ENCODE results near the gene FXR1. TPM values are rescaled to one million over a fixed set of nuclear protein-coding genes. Genes with fewer than 3 reads are reported as not detected.

Gene FXR1
- total RNA-seq, 1 experiment from 2014 or later: 343 TPM

DNA sequence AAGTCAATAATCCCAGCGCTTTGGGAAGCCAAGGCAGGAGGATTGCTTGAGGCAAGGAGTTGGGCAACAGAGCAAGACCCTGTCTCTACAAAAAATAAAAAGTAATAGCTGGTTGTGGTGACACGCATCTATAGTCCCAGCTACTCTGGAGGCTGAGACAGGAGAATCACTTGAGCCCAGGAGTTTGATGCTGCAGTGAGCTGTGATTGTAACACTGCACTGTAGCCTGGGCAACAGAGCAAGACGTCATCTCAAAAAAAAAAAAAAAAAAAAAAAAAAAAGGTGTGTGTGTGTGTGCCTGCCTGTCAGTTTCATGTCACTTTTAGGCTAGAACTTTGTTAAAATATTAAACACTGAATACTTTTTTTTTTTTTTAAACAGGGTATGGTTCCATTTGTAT is 48.6 kb downstream of the FXR1 start:
- no peak overlapping the region for H3K4me3 Mint-ChIP-seq (ENCODE audit: low read depth, unreplicated experiment)
- H3K4me1 Mint-ChIP-seq (ENCODE audit: low read depth, unreplicated experiment): no peaks in the 10 kb centered on the region
- TF ChIP-seq, protein P1, sequence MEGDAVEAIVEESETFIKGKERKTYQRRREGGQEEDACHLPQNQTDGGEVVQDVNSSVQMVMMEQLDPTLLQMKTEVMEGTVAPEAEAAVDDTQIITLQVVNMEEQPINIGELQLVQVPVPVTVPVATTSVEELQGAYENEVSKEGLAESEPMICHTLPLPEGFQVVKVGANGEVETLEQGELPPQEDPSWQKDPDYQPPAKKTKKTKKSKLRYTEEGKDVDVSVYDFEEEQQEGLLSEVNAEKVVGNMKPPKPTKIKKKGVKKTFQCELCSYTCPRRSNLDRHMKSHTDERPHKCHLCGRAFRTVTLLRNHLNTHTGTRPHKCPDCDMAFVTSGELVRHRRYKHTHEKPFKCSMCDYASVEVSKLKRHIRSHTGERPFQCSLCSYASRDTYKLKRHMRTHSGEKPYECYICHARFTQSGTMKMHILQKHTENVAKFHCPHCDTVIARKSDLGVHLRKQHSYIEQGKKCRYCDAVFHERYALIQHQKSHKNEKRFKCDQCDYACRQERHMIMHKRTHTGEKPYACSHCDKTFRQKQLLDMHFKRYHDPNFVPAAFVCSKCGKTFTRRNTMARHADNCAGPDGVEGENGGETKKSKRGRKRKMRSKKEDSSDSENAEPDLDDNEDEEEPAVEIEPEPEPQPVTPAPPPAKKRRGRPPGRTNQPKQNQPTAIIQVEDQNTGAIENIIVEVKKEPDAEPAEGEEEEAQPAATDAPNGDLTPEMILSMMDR (IDR thresholded peaks at IDR 0.05; ENCODE audit: unreplicated experiment): no peak
- no peak for DNase-seq
- H3K36me3 Mint-ChIP-seq (ENCODE audit: insufficient read depth, unreplicated experiment): peaks cover 72% of the 10 kb centered on the region
- BruUV-seq (replicated peaks): no TSS peak
- no peak overlapping the region for H3K27ac Mint-ChIP-seq (ENCODE audit: unreplicated experiment)
- H3K27me3 Mint-ChIP-seq (ENCODE audit: unreplicated experiment): no peaks in the 10 kb centered on the region
- intact Hi-C loops (cut with micrococcal nuclease; ENCODE audit: unreplicated experiment): no loop called here
- CTCF ChIA-PET: interaction anchor here (0.6 to 0.9 kb wide), 2 partner anchors 16 to 38 kb away, joined by 3 to 4 read pairs; no protein-coding TSS in a partner anchor
- H3K9me3 Mint-ChIP-seq (ENCODE audit: low read depth, unreplicated experiment): no peaks in the 10 kb centered on the region

DNA sequence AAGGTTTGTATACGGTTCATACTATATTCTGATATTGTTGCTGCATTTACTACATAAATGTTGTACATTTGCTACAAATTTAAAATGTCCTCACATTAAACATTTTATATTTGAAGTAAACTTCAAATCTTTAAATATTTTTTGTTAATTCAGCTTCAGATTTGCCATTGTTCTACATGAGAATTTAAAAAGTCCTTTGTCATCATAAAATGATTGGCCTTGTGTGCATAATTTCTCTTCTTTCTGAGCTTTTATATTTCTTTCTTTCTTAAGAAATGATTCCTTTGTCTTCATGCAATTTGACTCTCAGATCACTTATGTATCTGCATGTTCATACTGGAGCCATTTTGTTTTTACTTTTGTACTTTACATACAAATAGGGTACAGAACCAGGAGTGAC is 49.1 kb downstream of the FXR1 start:
- H3K27me3 Mint-ChIP-seq (ENCODE audit: unreplicated experiment): no peaks in the 10 kb centered on the region

DNA sequence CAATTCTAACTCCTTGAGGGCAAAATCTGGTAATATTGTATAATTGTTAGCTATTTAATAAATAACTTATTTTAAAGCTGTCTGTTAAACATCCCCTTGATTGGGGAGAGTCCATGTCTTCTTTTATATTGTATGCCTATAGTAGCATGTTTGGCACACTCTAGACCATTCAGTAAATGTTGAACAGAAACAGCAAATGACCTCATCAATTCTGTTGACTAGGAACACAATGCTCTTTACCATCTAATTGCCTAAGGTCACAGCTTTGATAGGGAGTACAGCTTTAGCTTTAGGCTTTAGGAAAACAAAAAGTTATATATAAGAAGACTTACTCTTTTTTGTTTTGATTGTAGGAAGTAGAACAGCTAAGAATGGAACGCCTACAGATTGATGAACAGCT is 50.1 kb downstream of the FXR1 start:
- Mint-ChIP-seq H3K27ac (ENCODE audit: unreplicated experiment) (no peak overlapping the region), H3K4me1 (ENCODE audit: low read depth, unreplicated experiment) (no peaks in the 10 kb centered on the region), H3K36me3 (ENCODE audit: insufficient read depth, unreplicated experiment) (peaks cover 72% of the 10 kb centered on the region), H3K4me3 (ENCODE audit: low read depth, unreplicated experiment) (no peak overlapping the region), H3K27me3 (ENCODE audit: unreplicated experiment) (no peaks in the 10 kb centered on the region), H3K9me3 (ENCODE audit: low read depth, unreplicated experiment) (no peaks in the 10 kb centered on the region)
- DNase-seq: no peak
- TF ChIP-seq, protein P1 (IDR thresholded peaks at IDR 0.05; ENCODE audit: unreplicated experiment): no peak
- intact Hi-C loops (cut with micrococcal nuclease; ENCODE audit: unreplicated experiment): no loop called here
- CTCF ChIA-PET: no interaction called here
- BruUV-seq (replicated peaks): no TSS peak

More for the DNA sequence above, 49.1 kb downstream of the FXR1 start:
- Mint-ChIP-seq H3K4me1 (ENCODE audit: low read depth, unreplicated experiment) (no peaks in the 10 kb centered on the region), H3K4me3 (ENCODE audit: low read depth, unreplicated experiment) (no peak overlapping the region), H3K9me3 (ENCODE audit: low read depth, unreplicated experiment) (no peaks in the 10 kb centered on the region), H3K36me3 (ENCODE audit: insufficient read depth, unreplicated experiment) (peaks cover 72% of the 10 kb centered on the region), H3K27ac (ENCODE audit: unreplicated experiment) (no peak overlapping the region)
- DNase-seq: no peak
- TF ChIP-seq, protein P1 (IDR thresholded peaks at IDR 0.05; ENCODE audit: unreplicated experiment): no peak
- no TSS peak for BruUV-seq (replicated peaks)
- intact Hi-C loops (cut with micrococcal nuclease; ENCODE audit: unreplicated experiment): no loop called here
- CTCF ChIA-PET: interaction anchor here (0.9 kb wide), 1 partner anchor 15 kb away, joined by 4 read pairs; no protein-coding TSS in a partner anchor

DNA sequence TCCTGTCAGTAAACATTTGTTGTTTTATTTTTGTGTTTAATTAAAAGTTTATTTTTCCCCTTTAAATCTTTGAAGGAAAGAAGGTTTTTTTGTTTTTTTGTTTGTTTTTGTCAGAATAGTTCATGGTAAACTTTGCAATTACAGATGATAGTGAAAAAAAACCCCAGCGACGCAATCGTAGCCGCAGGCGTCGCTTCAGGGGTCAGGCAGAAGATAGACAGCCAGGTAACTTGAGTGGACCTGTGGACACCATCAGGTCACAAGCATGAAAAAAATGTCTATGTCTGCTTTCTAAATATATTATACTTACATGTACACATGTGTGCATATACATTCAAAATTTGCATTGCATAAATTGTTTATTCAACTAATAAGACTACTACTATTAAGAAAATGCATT is 58.5 kb downstream of the FXR1 start:
- Mint-ChIP-seq H3K36me3 (ENCODE audit: insufficient read depth, unreplicated experiment) (peaks cover 73% of the 10 kb centered on the region), H3K4me3 (ENCODE audit: low read depth, unreplicated experiment) (no peak overlapping the region), H3K4me1 (ENCODE audit: low read depth, unreplicated experiment) (no peaks in the 10 kb centered on the region), H3K27me3 (ENCODE audit: unreplicated experiment) (no peaks in the 10 kb centered on the region), H3K9me3 (ENCODE audit: low read depth, unreplicated experiment) (no peaks in the 10 kb centered on the region), H3K27ac (ENCODE audit: unreplicated experiment) (no peak overlapping the region)
- DNase-seq: no peak
- TF ChIP-seq, protein P1 (IDR thresholded peaks at IDR 0.05; ENCODE audit: unreplicated experiment): no peak
- CTCF ChIA-PET: no interaction called here
- no TSS peak for BruUV-seq (replicated peaks)
- intact Hi-C loops (cut with micrococcal nuclease; ENCODE audit: unreplicated experiment): no loop called here
